GM18517 (cell line): ENCODE results near the gene PIK3CA.
"Not testable (repeated sequence)": the region's sequence is repeated elsewhere in the genome, so short reads cannot be mapped to it uniquely, and the experiment has no call there.

Experiments used
- ATAC-seq: cut with Tn5 transposase; IDR thresholded peaks from one replicate; pipeline ENCODE4 v1.9.1; 2021; ENCODE audit warnings: mild to moderate bottlenecking, moderate library complexity; ENCODE audit not compliant: unreplicated experiment

Gene PIK3CA

GRCh38 chr3:179147873-179148615, at the start of gene PIK3CA:
TSS of gene PIK3CA (plus strand) at chr3:179148357. CDS start at chr3:179198826, 50,469 bp downstream.
- peak; percentile 78 for ATAC-seq

- no peak for ATAC-seq
Measured at GRCh38 chr3:179098388-179099077, 49.6 kb upstream of the PIK3CA start.

GRCh38 chr3:179100652-179101051, 47.5 kb upstream of the PIK3CA start:
- no peak for ATAC-seq

- ATAC-seq: no peak
Measured at GRCh38 chr3:179105881-179106280, 42.3 kb upstream of the PIK3CA start.

- no peak for ATAC-seq
Measured at GRCh38 chr3:179107617-179108016, 40.5 kb upstream of the PIK3CA start.

- no peak for ATAC-seq
Measured at GRCh38 chr3:179108086-179108485, 40.1 kb upstream of the PIK3CA start.

- no peak for ATAC-seq
Measured at GRCh38 chr3:179113903-179114302, 34.3 kb upstream of the PIK3CA start.

- not testable (repeated sequence) for ATAC-seq
Measured at GRCh38 chr3:179115444-179115843, 32.7 kb upstream of the PIK3CA start.

- no peak for ATAC-seq
Measured at GRCh38 chr3:179116816-179117215, 31.3 kb upstream of the PIK3CA start.

GRCh38 chr3:179132191-179132890, 15.8 kb upstream of the PIK3CA start:
- ATAC-seq: not testable (repeated sequence)

- no peak for ATAC-seq
Measured at GRCh38 chr3:179133575-179133974, 14.6 kb upstream of the PIK3CA start.

- ATAC-seq: no peak
Measured at GRCh38 chr3:179136195-179136594, 12.0 kb upstream of the PIK3CA start.

GRCh38 chr3:179141890-179142289, 6.3 kb upstream of the PIK3CA start:
- ATAC-seq: no peak

- peak; percentile 31 for ATAC-seq
Measured at GRCh38 chr3:179146911-179147513, 1.1 kb upstream of the PIK3CA start.

GRCh38 chr3:179147514-179147872, 664 bp upstream of the PIK3CA start:
- peak; percentile 35 for ATAC-seq

GRCh38 chr3:179148616-179149405, 654 bp downstream of the PIK3CA start:
- peak; percentile 22 for ATAC-seq

- peak; percentile 29 for ATAC-seq
Measured at GRCh38 chr3:179149406-179149867, 1.3 kb downstream of the PIK3CA start.

- no peak for ATAC-seq
Measured at GRCh38 chr3:179149951-179150350, 1.8 kb downstream of the PIK3CA start.

- no peak for ATAC-seq
Measured at GRCh38 chr3:179150610-179151009, 2.5 kb downstream of the PIK3CA start.

- ATAC-seq: no peak
Measured at GRCh38 chr3:179151474-179151873, 3.3 kb downstream of the PIK3CA start.
